Spleen (tissue), 7 donors: ENCODE measurements around the gene KCNQ1.

Experiments
- CTCF ChIP-seq, 11 experiments: fragments of 200-600 bp in 7 of 11; fragments of 450-650 bp in 4 of 11; sonication (generic) in 4 of 11; IDR thresholded peaks in 8 of 11; conservative IDR thresholded peaks in 3 of 11; 1 replicate in 7 of 11; 2 replicates in 4 of 11; pipeline versions ENCODE4 v1.4.0 to v1.8.0; 2016 to 2021; ENCODE audit warnings: antibody characterized with exemption in 11 of 11, inconsistent platforms in 4 of 11, mild to moderate bottlenecking in 1 of 11
- POLR2AphosphoS5 ChIP-seq, 3 donors: sonication (generic); formaldehyde crosslinking; IDR thresholded peaks; one replicate each; pipeline ENCODE4 v1.5.1; 2017; ENCODE audit warnings: antibody characterized with exemption in 3 of 3
- donor health status: DM: no; HTN: no; CAD: no; lungs with moderate emphysema.
- donor health status: DM: no; HTN: no; CAD: no.
- donor health status: DM: no; HTN: no; CAD: no.

GRCh38 chr11:2561696-2562581 lies 117.1 kb downstream of the KCNQ1 start:
- no peak for TF ChIP-seq CTCF (IDR thresholded peaks at IDR 0.05 in 8 of 11, conservative IDR thresholded peaks at IDR 0.05 in 3 of 11)
- no peak for TF ChIP-seq POLR2AphosphoS5 (IDR thresholded peaks at IDR 0.05)
